GM21526 (cell line): Measurements from ENCODE around the gene SLC29A2.

Experiments used
- ATAC-seq: cut with Tn5 transposase; IDR thresholded peaks from one replicate; pipeline ENCODE4 v1.9.1; 2021; ENCODE audit warnings: moderate library complexity; ENCODE audit not compliant: unreplicated experiment, low FRiP score

SLC29A2 gene, protein sequence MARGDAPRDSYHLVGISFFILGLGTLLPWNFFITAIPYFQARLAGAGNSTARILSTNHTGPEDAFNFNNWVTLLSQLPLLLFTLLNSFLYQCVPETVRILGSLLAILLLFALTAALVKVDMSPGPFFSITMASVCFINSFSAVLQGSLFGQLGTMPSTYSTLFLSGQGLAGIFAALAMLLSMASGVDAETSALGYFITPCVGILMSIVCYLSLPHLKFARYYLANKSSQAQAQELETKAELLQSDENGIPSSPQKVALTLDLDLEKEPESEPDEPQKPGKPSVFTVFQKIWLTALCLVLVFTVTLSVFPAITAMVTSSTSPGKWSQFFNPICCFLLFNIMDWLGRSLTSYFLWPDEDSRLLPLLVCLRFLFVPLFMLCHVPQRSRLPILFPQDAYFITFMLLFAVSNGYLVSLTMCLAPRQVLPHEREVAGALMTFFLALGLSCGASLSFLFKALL

DNA sequence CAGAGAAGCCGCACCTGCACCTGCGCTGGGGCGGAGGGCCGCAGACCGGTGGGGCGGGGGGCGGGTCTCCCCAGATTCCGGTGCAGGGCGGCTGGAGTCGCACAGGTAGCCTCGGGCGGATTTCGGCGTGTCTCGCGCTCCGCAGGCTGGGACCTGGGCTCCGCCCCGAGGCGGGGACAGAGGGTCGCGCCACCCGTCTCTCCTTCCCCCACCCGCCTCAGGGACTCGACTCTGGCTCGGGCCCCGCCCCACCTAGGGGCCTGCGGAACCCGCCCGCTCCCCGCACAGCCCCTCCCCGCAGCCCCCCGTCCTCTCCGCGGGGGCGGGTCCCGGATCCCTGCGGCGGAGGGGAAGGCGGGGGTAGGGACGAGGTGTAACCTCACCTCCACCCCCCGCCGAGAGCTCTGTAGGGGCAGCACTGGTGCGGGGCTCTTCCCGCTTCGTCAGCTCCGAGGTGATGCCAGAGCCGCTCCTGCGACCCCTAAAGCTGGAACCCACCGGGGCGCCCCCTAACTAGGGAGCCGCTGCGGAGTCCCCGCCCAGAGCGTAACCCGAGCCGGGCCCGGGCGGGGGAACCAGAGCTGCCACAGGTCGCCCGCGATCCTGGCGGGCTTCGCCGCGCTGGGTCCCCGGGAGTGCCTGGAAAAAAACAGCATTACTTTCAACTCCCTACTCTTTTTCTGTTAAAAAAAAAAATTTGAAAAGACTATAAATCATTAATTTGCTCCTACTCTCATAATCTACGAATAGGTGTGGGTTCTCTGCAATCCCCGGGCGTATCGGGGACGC lies at the start of gene SLC29A2:
TSS of gene SLC29A2 (minus strand) at position 134 of the 789 bp plus-strand sequence. CDS start 169 bp downstream, outside the sequence.
- peak; percentile 54 for ATAC-seq

DNA sequence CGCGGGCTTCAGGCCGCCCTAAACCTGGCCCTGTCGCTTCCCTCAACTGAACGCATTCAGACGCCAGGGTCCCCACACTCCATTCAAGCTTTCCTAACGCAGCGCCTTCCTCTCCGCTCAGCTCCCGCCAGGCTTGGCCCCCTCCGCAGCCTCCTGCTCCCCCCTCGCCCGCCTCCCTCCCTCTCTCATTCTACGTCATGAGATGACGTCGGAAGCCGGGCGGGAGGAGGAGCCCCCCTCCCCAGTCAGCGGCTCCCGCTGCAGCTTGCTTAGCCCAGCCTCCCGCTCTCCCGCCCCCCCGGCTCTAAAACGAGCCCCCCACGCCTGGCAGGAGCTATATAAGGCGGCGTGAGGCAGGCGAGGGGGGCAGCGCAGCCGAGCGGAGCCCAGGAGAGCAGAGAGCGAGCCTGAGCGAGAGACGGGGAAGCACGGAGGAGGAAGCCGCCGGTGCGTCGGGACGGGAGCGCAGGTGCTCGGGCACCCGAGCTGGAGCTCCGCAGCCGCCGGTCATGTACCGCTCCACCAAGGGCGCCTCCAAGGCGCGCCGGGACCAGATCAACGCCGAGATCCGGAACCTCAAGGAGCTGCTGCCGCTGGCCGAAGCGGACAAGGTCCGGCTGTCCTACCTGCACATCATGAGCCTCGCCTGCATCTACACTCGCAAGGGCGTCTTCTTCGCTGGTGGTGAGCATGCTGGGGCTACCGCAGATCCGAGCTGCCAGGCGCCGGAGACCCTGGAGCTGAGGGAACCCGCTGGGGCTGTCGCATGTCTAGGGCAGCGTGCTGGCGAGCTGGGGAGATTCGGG lies 49.3 kb upstream of the SLC29A2 start, which contains the start of gene NPAS4:
TSS of gene NPAS4 (plus strand) at position 365 of the 806 bp plus-strand sequence. CDS start at position 510, 145 bp downstream.
- no peak for ATAC-seq

DNA sequence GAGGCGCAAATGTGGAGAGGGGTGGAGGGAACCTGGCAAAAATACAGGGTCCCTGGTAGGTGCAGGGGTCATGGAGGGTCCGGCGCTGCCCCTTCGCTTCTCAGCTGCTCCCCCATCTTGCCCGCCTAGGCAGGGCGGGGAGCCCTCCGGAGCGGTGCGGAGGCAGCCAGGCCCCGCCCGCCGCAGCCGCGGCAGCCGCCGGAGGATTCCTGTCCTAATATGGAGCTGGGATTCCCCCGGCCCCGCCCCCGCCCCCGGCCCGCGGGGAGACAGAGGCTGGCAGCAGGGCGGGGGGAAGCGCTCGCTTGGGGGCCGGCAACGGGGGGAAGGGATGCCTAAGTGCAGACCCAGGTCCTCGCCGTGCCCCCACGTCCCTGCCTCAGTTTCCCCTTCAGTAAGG lies 48.3 kb upstream of the SLC29A2 start:
- no peak for ATAC-seq

GRCh38 chr11:66418986-66419308 lies 47.4 kb upstream of the SLC29A2 start:
- no peak for ATAC-seq

DNA sequence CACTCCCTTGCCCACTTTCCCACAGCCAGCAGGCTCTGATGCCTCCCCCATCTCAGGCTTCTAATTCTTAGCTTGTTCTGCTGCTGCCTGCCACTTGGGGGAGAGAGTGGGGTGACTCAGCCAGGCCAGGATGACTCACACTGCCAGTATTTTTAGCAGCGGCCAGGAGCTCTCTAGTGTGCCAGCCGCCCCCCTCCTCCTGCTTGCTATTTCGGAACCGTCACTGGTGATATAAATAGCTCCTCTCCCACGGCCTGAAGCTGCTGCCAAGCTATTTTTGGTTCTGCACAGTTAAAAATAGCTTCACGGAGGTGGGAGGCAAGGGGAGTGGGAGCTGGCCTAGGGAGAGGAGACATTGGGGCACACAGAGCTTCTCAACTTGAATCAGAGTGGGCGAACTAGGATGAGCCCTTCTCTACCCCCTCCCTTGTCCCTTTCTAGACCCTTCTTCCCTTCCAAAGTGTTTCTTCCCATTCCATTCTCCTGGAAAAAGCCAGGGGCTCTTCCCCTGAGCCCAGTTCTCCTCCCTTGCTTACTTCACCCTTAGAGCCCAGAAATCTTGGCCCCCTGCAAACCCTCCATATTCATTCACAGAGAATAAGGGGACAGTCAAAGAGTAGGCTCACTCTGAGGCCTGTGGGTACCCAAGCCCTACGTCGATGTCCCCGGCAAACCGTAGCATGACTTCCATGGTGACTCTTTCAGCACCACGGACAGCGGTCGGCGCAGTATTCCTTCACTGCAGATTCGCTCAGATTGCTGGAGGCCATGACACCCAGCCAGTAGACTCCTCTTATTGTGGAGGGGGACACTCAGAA lies 46.8 kb upstream of the SLC29A2 start:
- ATAC-seq = no peak

GRCh38 chr11:66417000-66417399 lies 45.4 kb upstream of the SLC29A2 start:
- no peak for ATAC-seq

GRCh38 chr11:66415423-66415822 lies 43.9 kb upstream of the SLC29A2 start:
- ATAC-seq = no peak

GRCh38 chr11:66414120-66414934 lies 42.8 kb upstream of the SLC29A2 start:
- ATAC-seq = no peak

DNA sequence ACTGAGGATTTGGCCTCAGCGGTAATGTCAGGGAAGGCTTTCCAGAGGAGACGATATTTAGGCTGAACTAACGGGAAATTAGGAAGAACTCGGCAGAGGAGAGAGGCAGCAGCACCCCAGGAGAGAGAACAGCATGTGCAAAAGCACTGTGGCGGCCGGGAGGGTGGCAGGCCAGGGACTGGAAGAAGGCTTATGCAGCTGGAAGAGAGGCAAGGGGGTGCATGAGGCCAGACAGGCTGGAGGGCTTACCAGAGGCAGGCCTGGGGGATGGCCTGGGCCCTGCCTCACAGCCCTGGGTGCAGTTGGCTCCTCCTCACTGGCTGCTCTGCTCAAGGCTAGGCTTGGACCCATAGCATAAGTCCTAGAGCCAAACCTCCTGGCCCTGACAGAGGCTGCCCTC lies 41.6 kb upstream of the SLC29A2 start:
- ATAC-seq = no peak

DNA sequence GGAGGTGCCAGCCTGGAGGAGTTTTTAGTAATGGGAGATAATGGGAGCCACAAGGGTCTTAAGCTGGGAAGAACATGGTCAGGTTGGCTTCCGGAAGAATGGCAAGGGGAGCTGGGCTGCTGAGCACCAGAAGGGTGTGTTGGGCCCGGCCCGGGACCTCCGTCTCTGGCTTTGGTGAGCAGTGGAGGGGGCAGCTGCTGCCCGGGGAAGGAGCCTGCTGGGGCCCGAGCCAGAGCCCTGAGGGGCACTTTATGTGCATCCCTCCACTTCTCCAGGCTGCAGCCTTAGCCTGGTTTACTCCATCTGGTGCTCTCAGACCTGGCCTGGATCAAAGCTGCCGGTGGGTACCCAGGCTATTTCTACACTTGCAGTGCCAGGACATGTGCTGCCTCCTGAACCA lies 40.5 kb upstream of the SLC29A2 start:
- no peak for ATAC-seq

DNA sequence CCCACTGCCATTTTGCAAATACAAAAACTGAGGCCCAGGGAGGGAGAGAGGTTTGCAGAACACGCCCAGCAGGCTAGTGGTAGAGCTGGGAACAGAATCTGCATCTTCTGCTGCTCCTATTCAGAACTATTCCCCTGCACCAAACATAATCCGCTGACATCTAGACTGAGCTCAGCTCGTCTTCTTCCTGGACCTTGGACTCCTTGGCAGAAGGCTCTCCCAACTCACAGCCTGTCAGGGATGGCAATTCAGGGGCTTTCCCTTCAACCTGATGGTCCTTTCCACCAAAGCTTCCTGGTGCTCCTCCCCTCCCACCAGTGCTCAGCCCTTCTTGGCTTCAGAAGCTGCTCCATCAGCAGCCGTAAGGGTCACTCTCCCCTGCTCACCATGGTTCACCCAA lies 39.8 kb upstream of the SLC29A2 start:
- ATAC-seq = no peak

DNA sequence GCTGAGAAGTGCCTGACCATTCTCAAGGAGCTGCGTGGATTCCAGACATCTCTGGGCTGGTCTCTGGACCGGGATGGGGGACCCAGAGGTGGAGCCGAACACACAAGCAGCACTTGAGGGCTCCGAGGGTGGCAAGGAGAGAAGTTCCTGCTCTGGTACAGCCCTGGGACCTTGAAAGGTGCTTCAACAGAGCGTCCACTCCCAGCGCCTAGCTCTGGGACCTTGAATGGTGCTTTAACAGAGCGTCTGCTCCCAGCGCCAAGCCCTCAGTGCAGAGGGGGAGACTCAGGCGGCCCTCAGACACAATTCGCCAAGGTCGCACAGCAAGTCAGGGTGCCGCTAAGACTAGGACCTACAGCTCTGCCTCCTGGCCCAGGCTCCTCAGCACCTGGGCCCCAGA lies 38.6 kb upstream of the SLC29A2 start:
- no peak for ATAC-seq

- ATAC-seq = no peak
Observed at GRCh38 chr11:66409226-66409625, 37.7 kb upstream of the SLC29A2 start.

DNA sequence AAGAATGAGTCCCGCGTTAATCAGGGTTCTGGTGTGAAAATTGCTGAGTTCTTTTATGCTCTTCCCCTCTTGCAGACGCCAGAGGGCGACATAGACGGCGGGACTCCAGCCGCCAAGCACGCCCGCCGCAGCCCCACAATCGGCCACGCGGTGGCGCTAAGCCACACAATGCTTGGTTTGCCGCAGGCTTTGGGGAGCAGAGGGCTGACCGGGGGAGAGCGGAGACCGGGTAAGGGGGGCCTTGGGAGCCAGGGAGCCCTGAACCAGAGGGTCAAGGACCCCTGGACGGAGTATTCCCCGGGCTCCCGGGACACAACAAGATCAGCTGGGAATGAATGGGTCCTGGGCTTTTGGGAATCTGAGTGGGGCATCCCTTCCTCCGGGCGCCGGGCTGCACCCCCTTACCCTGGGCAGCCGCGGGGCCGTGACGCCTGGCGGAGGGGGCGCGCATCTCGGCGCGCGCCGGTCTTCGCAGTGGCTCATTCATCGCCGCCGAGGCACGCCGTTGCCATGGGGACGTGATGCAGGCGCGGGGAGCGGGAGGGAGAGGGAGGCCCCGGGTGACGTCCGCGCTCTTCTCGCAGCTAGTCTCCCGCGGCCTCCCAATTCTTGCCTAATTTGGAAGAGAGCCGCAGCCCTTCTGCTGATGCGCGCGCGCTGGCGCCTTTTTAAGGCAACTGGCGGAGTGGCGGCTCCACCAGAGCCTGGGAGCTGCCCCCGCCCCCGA lies 37.1 kb upstream of the SLC29A2 start:
- ATAC-seq = peak; percentile 62

GRCh38 chr11:66407651-66408050 lies 36.1 kb upstream of the SLC29A2 start:
- no peak for ATAC-seq

DNA sequence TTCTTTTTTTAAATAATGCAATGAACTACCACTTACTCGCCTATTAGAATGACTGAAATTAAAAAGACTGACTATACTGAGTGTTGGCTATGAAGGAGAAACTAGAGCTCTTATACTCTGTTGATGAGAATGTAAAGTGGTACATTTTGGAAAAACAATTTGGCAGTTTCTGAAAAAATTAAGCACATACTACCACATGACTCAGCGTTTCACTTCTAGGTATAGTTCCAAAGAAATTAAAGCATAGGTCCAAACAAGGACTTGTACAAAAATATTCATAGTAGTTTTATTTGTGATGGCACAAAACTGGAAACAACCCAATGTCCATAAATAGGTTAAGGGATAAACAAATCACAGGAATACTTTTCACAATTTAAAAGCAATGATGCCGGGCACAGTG lies 22.4 kb upstream of the SLC29A2 start:
- no peak for ATAC-seq

DNA sequence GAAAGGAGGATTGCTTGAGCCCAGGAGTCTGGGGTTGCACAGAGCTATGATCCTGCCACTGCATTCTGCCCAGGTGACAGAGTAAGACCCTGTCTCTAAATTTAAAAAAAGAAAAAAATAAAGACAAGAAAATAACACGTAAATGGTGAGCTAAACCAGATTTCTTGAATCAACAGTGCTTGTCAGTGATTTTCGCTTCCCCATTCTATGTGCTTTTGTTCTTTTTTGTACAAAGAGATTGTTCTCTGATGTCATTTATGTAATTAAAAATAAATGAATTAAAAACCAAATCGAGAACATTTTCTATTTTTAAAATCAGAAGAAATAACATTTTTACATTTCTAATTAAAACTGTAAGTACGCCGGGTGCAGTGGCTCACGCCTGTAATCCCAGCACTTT lies 19.8 kb upstream of the SLC29A2 start:
- ATAC-seq = no peak

DNA sequence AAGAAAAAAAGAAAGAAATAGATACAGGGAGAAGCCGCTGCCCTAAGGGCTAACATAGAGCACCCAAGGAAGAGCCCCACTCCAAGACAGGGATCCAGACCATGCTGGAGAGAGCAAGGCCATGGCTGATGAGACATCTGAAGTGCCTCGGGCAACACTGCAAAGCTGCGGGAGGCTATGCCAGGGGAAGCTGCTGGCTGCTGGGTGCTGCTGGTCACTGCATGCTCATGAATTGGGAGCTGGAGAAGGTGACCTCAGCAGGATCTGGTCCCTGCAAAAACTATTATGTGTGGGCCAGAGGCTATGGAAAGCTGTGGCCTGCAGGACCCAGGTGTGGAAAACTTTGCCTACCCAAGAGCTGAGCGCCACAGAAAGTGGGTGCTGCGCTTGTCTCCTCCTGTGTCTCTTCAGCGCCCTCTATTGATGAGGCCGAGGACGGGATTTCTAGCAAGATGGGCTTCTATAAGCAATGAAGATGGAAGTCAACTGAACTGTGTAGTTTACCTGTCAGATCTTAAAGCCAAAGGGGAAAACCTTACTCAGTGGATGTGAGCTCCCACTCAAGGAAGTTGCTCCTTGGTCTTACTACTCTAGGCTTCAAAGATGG lies 17.3 kb upstream of the SLC29A2 start:
- no peak for ATAC-seq
